MM.1S (cell line): ENCODE measurements around the gene TMED3.

Source experiments
- CTCF ChIP-seq: fragments of 300-600 bp; sonication (generic); IDR thresholded peaks from 2 replicates; pipeline ENCODE4 v1.5.1; 2016; ENCODE audit warnings: antibody characterized with exemption, low read length, mixed read lengths
- EZH2 ChIP-seq: fragments of 300-600 bp; sonication (generic); optimal IDR thresholded peaks from 2 replicates; pipeline ENCODE3; 2017; ENCODE audit warnings: low read depth, mild to moderate bottlenecking, antibody characterized with exemption, low read length, mixed read lengths
- EZH2phosphoT487 ChIP-seq: fragments of 300-600 bp; sonication (generic); IDR thresholded peaks from 2 replicates; pipeline ENCODE4 v1.6.1; 2018; ENCODE audit warnings: antibody characterized with exemption, low read length

- TF ChIP-seq CTCF (peak; percentile 90), EZH2 (no peak), EZH2phosphoT487 (no peak)
These were observed 28.8 kb downstream of the TMED3 start for GRCh38 chr15:79339588-79340314.
